GM10248 (cell line): Measurements from ENCODE around the gene TSPAN5.

Source experiments
- CTCF ChIA-PET: fragments of 300-600 bp; sonication (Branson Sonifier 250); formaldehyde crosslinking; extraction: SDS; loops from one replicate; lab custom pipeline; 2021; ENCODE audit warnings: antibody characterized with exemption; lab: Yijun Ruan, JAX
- POLR2A ChIA-PET: fragments of 350-650 bp; sonication (Branson Sonifier 250); formaldehyde crosslinking; extraction: SDS; loops from one replicate; lab custom pipeline; 2020; ENCODE audit warnings: antibody characterized with exemption; lab: Yijun Ruan, JAX
- DNase-seq: peaks from one replicate; pipeline ENCODE4 v3.0.0; 2012; ENCODE audit errors: extremely low spot score
- TF ChIP-seq, protein P1 (sequence below): IDR thresholded peaks from 2 replicates; pipeline ENCODE4 v1.5.1; 2012; ENCODE audit warnings: mild to moderate bottlenecking, low read depth; ENCODE audit errors: extremely low read depth, missing control alignments, control extremely low read depth

The TSPAN5 gene

DNA sequence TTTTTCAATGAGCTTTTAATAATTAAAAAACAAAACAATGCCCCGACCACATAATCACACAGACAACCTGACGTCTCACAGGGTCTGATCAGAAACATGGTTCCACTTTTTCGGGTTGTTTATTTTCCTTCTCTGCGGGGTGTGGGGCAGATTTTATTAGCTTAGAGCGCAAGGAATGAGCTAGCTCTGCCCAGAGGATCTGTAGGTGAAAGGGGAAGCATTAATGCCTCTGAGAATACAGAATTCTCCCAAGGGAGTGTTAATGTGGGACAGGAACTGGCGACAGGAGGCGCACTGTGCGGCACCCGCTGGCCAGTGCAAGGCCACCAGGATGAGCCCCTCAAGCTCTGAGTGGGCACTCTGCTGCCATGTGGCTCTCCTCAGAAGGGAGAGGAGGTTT lies 181.5 kb downstream of the TSPAN5 start:
- TF ChIP-seq, protein P1, sequence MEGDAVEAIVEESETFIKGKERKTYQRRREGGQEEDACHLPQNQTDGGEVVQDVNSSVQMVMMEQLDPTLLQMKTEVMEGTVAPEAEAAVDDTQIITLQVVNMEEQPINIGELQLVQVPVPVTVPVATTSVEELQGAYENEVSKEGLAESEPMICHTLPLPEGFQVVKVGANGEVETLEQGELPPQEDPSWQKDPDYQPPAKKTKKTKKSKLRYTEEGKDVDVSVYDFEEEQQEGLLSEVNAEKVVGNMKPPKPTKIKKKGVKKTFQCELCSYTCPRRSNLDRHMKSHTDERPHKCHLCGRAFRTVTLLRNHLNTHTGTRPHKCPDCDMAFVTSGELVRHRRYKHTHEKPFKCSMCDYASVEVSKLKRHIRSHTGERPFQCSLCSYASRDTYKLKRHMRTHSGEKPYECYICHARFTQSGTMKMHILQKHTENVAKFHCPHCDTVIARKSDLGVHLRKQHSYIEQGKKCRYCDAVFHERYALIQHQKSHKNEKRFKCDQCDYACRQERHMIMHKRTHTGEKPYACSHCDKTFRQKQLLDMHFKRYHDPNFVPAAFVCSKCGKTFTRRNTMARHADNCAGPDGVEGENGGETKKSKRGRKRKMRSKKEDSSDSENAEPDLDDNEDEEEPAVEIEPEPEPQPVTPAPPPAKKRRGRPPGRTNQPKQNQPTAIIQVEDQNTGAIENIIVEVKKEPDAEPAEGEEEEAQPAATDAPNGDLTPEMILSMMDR, result no peak
- CTCF ChIA-PET, result interaction anchor here (0.7 to 3.3 kb wide), 3 partner anchors 9 to 39 kb away, joined by 3 to 32 read pairs (median 4); no protein-coding TSS in a partner anchor
- DNase-seq, result no peak
- POLR2A ChIA-PET, result no interaction called here

DNA sequence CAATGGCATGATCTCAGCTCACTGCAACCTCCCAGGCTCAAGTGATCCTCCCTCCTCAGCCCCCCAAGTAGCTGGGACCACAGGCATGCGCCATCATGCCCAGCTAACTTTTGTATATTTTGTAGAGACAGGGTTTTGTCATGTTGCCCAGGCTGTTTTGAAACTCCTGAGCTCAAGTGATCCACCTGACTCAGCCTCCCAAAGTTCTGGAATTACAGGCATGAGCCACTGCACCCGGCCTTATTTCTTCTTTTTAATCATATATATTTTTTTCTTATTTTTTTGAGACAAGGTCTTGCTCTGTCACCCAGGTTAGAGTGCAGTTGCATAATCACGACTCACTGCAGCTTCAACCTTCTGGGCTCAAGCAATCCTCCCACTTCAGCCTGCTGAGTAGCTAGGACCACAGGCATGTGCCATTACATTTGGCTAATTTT lies 184.0 kb downstream of the TSPAN5 start:
- CTCF ChIA-PET, result interaction anchor here (1.7 kb wide), 2 partner anchors 8 to 581 kb away, joined by 6 read pairs; no protein-coding TSS in a partner anchor
- no peak for DNase-seq
- POLR2A ChIA-PET, result no interaction called here
- TF ChIP-seq, protein P1, result no peak

DNA sequence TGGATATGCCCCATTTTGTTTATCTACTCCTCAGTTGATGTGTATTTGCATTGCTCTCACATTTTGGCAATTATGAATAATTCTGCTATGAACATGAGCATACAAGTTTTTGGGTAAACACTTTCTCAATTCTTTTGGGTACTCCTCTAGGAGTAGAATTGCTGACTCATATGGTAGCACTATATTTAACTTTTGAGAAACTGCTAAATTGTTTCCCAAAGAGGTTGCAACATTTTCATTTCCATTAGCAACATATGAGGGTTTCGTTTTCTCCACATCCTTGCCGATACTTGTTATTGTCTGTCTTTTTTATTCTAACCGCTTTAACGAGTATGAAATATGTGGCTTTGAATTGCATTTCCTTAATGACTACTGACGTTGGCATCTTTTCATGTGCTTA lies 185.4 kb downstream of the TSPAN5 start:
- TF ChIP-seq, protein P1, result no peak
- DNase-seq, result no peak
- ChIA-PET POLR2A (no interaction called here), CTCF (interaction anchor here (1.6 to 2.8 kb wide), 3 partner anchors 8 to 10 kb away, joined by 5 to 7 read pairs (median 6); no protein-coding TSS in a partner anchor)

DNA sequence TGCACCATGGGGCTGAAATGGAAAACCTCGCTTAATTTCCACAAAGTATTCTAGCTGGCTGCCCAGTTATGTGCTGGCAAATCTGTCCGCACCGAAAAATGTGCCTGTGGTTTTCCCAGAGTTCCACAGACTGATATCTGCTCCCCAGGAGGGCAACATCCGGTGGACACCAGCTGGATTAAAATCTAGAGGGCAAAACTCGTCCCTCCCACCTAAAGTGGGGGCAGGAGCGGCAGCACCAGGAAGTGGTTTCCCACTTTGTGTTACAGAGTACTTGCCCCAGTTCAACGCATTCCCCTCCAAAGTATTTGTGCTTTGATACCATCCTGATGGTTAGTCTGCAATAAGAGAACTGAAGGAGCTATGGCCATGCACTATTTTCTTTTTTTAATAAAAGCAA lies 187.6 kb downstream of the TSPAN5 start:
- TF ChIP-seq, protein P1, result no peak
- POLR2A ChIA-PET, result no interaction called here
- DNase-seq, result no peak
- CTCF ChIA-PET, result interaction anchor here (2.8 kb wide), 1 partner anchor 12 kb away, joined by 7 read pairs; no protein-coding TSS in a partner anchor

DNA sequence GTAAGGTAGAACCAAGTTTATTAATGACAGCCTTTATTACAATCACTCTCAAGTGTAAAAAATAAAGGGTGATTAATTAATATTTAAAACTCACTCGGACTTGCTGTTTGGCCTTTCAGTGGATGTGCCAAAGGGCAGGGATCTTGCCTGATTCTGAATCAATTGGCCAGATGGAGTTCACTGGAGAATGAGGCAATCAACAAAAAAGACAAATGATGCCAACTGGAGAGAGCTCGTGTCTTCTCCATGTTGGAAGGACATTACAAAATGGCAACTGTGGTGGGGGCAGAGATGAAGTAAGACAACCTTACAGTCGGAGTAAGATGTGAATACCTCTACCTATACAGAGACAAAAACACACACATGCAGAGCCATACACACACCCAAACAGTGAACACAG lies 188.0 kb downstream of the TSPAN5 start:
- ChIA-PET CTCF (interaction anchor here (1.9 to 2.8 kb wide), 2 partner anchors 13 to 20 kb away, joined by 6 to 7 read pairs; no protein-coding TSS in a partner anchor), POLR2A (no interaction called here)
- TF ChIP-seq, protein P1, result no peak
- no peak for DNase-seq

DNA sequence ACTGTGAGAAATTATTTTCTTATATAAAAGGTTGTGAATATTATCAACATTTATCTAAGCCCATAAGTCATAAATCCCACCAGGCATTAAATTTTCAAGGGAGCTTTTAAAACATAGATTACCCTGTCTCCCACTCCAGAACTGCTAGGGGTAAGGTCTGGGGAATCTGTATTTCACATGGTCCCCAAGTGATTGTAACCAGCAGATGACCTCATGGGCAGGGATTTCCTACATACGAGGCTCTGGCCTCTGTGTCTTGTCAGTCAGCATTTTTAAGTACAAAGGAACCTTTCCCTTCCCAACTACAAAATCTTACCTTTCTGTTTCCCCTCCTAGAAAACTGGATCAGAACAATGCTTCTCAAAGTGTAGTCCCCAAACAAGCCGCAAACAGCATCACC lies 188.6 kb downstream of the TSPAN5 start:
- TF ChIP-seq, protein P1, result no peak
- POLR2A ChIA-PET, result no interaction called here
- CTCF ChIA-PET, result interaction anchor here (1.1 to 3.4 kb wide), 5 partner anchors 12 to 936 kb away, joined by 3 to 37 read pairs (median 6); no protein-coding TSS in a partner anchor
- no peak for DNase-seq
